Bronchus fibroblast of lung (primary cell): ENCODE results near the gene ACBD5. TPM values are rescaled to one million over a fixed set of nuclear protein-coding genes. Genes with fewer than 3 reads are reported as not detected.

Source experiments
- total RNA-seq: library from RNA; depleted of rRNA; stranded (reverse); fragments of >200 nt; gene quantifications from 2 replicates; pipeline ENCODE4 v1.2.3, GENCODE V29; 2015

ACBD5 gene
- 8.0 and 10.4 TPM in 2 replicates for total RNA-seq

GRCh38 chr10:27240212-27241009 lies at the start of gene ACBD5:
Gene ACBD5, minus strand, starts transcription at chr10:27240797. Its CDS starts 109 bp downstream, at chr10:27240688.

GRCh38 chr10:27155066-27155754 lies 85.4 kb downstream of the ACBD5 start, which contains the start of gene MASTL:
Gene MASTL, plus strand, starts transcription at chr10:27155352. Its CDS starts 75 bp downstream, at chr10:27155427.

Other genes with a start within 250 kb of the ACBD5 start
- gene ANKRD26, start 140.3 kb downstream of the ACBD5 start, total RNA-seq, result 1.9 and 4.0 TPM in 2 replicates
- gene YME1L1, start 86.4 kb downstream of the ACBD5 start, total RNA-seq, result 58.4 and 71.1 TPM in 2 replicates
- gene MASTL, start 85.4 kb downstream of the ACBD5 start, total RNA-seq, result 24.7 and 27.1 TPM in 2 replicates